NT2/D1 (cell line): ENCODE results near the gene CRYBB3.

ENCODE experiments used
- SUZ12 ChIP-seq: IDR thresholded peaks from 2 replicates; pipeline ENCODE4 v1.6.1; 2011; ENCODE audit not compliant: insufficient read length, insufficient read depth; ENCODE audit errors: extremely low read depth
- YY1 ChIP-seq: IDR thresholded peaks from 2 replicates; pipeline ENCODE4 v1.6.1; 2011; ENCODE audit not compliant: insufficient read length, insufficient read depth

GRCh38 chr22:25210793-25211192 lies 11.1 kb downstream of the CRYBB3 start:
- no peak for TF ChIP-seq YY1
- TF ChIP-seq SUZ12: no peak
